CD4-positive, alpha-beta T cell (primary cell): ENCODE measurements around the gene ZCCHC7. TPM values are rescaled to one million over a fixed set of nuclear protein-coding genes. Genes with fewer than 3 reads are reported as not detected.

Experiments
- ATAC-seq: fragments of 200-7000 bp; cut with Tn5 transposase; one replicate; pipeline ENCODE4 v1.10.0; 2022; ENCODE audit warnings: mild to moderate bottlenecking; ENCODE audit not compliant: poor library complexity
- CTCF ChIA-PET: fragments of 350-600 bp; sonication (Branson Sonifier 250); formaldehyde crosslinking; loops from one replicate; lab custom pipeline; 2021; ENCODE audit warnings: antibody characterized with exemption, inconsistent platforms; lab: Charles Lee
- POLR2A ChIA-PET: fragments of 350-600 bp; sonication (Branson Sonifier 250); formaldehyde crosslinking; loops from one replicate; lab custom pipeline; 2021; ENCODE audit warnings: antibody characterized with exemption, inconsistent platforms; lab: Charles Lee
- DNase-seq, 14 experiments: peaks; one replicate each; pipeline ENCODE4 v3.0.0-alpha.2; 2013 to 2020; ENCODE audit warnings: mixed read lengths in 2 of 14
- H3K27ac ChIP-seq, 2 donors: one replicate each; pipeline versions ENCODE4 v1.5.1 to v1.7.0; 2013; ENCODE audit warnings: low read length in 2 of 2, low read depth in 1 of 2, mild to moderate bottlenecking in 1 of 2
- H3K27me3 ChIP-seq, 2 experiments: 1 replicate in 1 of 2; 2 replicates in 1 of 2; pipeline versions ENCODE4 v1.6.1 to v1.7.0; 2013; ENCODE audit warnings: low read length in 2 of 2, control low read depth in 1 of 2, mild to moderate bottlenecking in 1 of 2, moderate library complexity in 1 of 2; ENCODE audit not compliant: insufficient read depth in 2 of 2, control insufficient read depth in 1 of 2
- H3K36me3 ChIP-seq: one replicate; pipeline ENCODE4 v1.6.1; 2013; ENCODE audit warnings: low read length, control low read depth; ENCODE audit not compliant: insufficient read depth
- H3K4me1 ChIP-seq: one replicate; pipeline ENCODE4 v1.6.1; 2013; ENCODE audit warnings: low read length, control low read depth; ENCODE audit not compliant: insufficient read depth
- H3K4me3 ChIP-seq: one replicate; pipeline ENCODE4 v1.5.1; 2013; ENCODE audit warnings: mild to moderate bottlenecking, low read length, moderate library complexity
- H3K9me3 ChIP-seq, 2 experiments: 1 replicate in 1 of 2; 2 replicates in 1 of 2; pipeline versions ENCODE4 v1.6.1 to v1.7.0; 2013; ENCODE audit warnings: low read length in 2 of 2, mild to moderate bottlenecking in 2 of 2, control low read depth in 1 of 2, moderate library complexity in 1 of 2; ENCODE audit not compliant: control insufficient read depth in 1 of 2, insufficient read depth in 1 of 2
- H3K27ac Mint-ChIP-seq: one replicate; pipeline ENCODE4 v1.8.0; 2020; ENCODE audit warnings: mixed read lengths
- H3K27me3 Mint-ChIP-seq: one replicate; pipeline ENCODE4 v1.8.0; 2021; ENCODE audit warnings: mixed read lengths
- H3K36me3 Mint-ChIP-seq: one replicate; pipeline ENCODE4 v1.8.0; 2021; ENCODE audit warnings: low read depth, mixed read lengths
- H3K4me1 Mint-ChIP-seq: one replicate; pipeline ENCODE4 v1.8.0; 2021; ENCODE audit warnings: low read depth, mixed read lengths
- H3K4me3 Mint-ChIP-seq: one replicate; pipeline ENCODE4 v1.8.0; 2020; ENCODE audit warnings: mild to moderate bottlenecking, mixed read lengths
- H3K9me3 Mint-ChIP-seq: one replicate; pipeline ENCODE4 v1.8.0; 2020; ENCODE audit warnings: mixed read lengths
- CTCF ChIP-seq: fragments of 200-600 bp; IDR thresholded peaks from one replicate; pipeline ENCODE4 v1.8.0; 2022; ENCODE audit warnings: antibody characterized with exemption, mild to moderate bottlenecking
- intact Hi-C, 2 experiments: fragments of 100-400 bp; cut with DNase I in 1 of 2; cut with micrococcal nuclease in 1 of 2; formaldehyde crosslinking; loops; one replicate each; pipeline versions ENCODE4 v1.15.1 to v1.9.0; 2023 to 2025; cut with DNase I, micrococcal nuclease
- total RNA-seq, 174 experiments: library from RNA in 2 of 174; stranded (reverse) in 2 of 174; gene quantifications; one replicate each; pipeline ENCODE4 v1.2.3 and lab custom pipeline; 2021 to 2026

The ZCCHC7 gene
- total RNA-seq, 2 experiments from 2014 or later, result 40.7 to 41.0 TPM

GRCh38 chr9:37209431-37210386 is 89.3 kb downstream of the ZCCHC7 start:
- H3K27ac ChIP-seq, result no peak overlapping the region
- no peak for TF ChIP-seq CTCF
- no peaks in the 10 kb centered on the region for H3K9me3 ChIP-seq
- H3K4me3 Mint-ChIP-seq, result no peak overlapping the region
- intact Hi-C loops, result no loop called here
- peak in 1 of 14 experiments; percentile 7 for DNase-seq
- POLR2A ChIA-PET, result no interaction called here
- no peaks in the 10 kb centered on the region for H3K27me3 ChIP-seq
- H3K36me3 ChIP-seq, result peaks cover 7% of the 10 kb centered on the region
- no peaks in the 10 kb centered on the region for H3K27me3 Mint-ChIP-seq
- no peaks in the 10 kb centered on the region for H3K4me1 ChIP-seq
- H3K9me3 Mint-ChIP-seq, result no peaks in the 10 kb centered on the region
- no peak overlapping the region for H3K27ac Mint-ChIP-seq
- CTCF ChIA-PET, result no interaction called here
- peaks cover 43% of the 10 kb centered on the region for H3K4me1 Mint-ChIP-seq
- H3K4me3 ChIP-seq, result no peak overlapping the region
- H3K36me3 Mint-ChIP-seq, result peaks cover 62% of the 10 kb centered on the region
- ATAC-seq, result no peak

- Histone ChIP-seq H3K27me3 (no peaks in the 10 kb centered on the region), H3K27ac (no peak overlapping the region), H3K36me3 (peaks cover 7% of the 10 kb centered on the region), H3K4me3 (no peak overlapping the region), H3K9me3 (no peaks in the 10 kb centered on the region), H3K4me1 (no peaks in the 10 kb centered on the region)
- H3K27me3 Mint-ChIP-seq, result no peaks in the 10 kb centered on the region
- POLR2A ChIA-PET, result no interaction called here
- peaks cover 52% of the 10 kb centered on the region for H3K36me3 Mint-ChIP-seq
- no peak for TF ChIP-seq CTCF
- intact Hi-C loops, result no loop called here
- no peak overlapping the region for H3K4me3 Mint-ChIP-seq
- CTCF ChIA-PET, result no interaction called here
- DNase-seq (peak in 1 of 14 experiments; percentile 7), ATAC-seq (no peak)
- no peak overlapping the region for H3K27ac Mint-ChIP-seq
- H3K4me1 Mint-ChIP-seq, result peaks cover 43% of the 10 kb centered on the region
- H3K9me3 Mint-ChIP-seq, result no peaks in the 10 kb centered on the region
These were observed 90.6 kb downstream of the ZCCHC7 start for GRCh38 chr9:37210737-37211523.

GRCh38 chr9:37212435-37212834 is 92.1 kb downstream of the ZCCHC7 start:
- ChIA-PET CTCF (interaction anchor here (1.0 kb wide), 1 partner anchor 16 kb away, joined by 3 read pairs; no protein-coding TSS in a partner anchor), POLR2A (interaction anchor here (1.6 kb wide), 1 partner anchor 92 kb away, joined by 4 read pairs; the partner anchor contains the start of gene ZCCHC7)
- Histone ChIP-seq H3K27ac (no peak overlapping the region), H3K36me3 (peaks cover 7% of the 10 kb centered on the region), H3K27me3 (no peaks in the 10 kb centered on the region), H3K4me1 (no peaks in the 10 kb centered on the region), H3K9me3 (no peaks in the 10 kb centered on the region), H3K4me3 (no peak overlapping the region)
- no peaks in the 10 kb centered on the region for H3K9me3 Mint-ChIP-seq
- no peak for DNase-seq
- H3K27ac Mint-ChIP-seq, result no peak overlapping the region
- intact Hi-C loops, result no loop called here
- no peaks in the 10 kb centered on the region for H3K27me3 Mint-ChIP-seq
- no peak for ATAC-seq
- peaks cover 37% of the 10 kb centered on the region for H3K36me3 Mint-ChIP-seq
- H3K4me1 Mint-ChIP-seq, result peaks cover 32% of the 10 kb centered on the region
- H3K4me3 Mint-ChIP-seq, result no peak overlapping the region
- TF ChIP-seq CTCF, result no peak
